GM19035 (cell line): ENCODE results near the gene CD226.
"Not testable (repeated sequence)": the region's sequence is repeated elsewhere in the genome, so short reads cannot be mapped to it uniquely, and the experiment has no call there.

Source experiments
- ATAC-seq: cut with Tn5 transposase; IDR thresholded peaks from one replicate; pipeline ENCODE4 v1.9.1; 2021; ENCODE audit not compliant: unreplicated experiment

Gene CD226

DNA sequence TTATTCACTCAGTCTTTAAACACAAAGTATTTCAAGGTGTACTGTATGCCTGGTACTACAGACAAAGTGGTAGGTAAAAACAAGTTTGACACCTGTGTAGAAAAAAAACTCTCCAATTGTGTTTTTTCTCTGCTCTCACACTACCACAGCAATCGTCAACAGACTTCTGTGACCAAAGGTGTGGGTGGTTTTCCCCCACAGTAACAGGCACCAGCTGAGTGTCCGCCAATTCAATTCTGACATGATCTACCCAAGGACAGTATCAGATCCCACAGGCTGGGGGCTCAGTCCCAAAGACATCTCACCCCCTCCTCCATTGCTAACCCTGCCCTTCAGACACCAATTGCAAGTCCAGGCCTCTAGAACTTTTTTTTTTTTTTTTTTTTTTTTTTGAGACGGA lies 71.2 kb downstream of the CD226 start:
- ATAC-seq = no peak

DNA sequence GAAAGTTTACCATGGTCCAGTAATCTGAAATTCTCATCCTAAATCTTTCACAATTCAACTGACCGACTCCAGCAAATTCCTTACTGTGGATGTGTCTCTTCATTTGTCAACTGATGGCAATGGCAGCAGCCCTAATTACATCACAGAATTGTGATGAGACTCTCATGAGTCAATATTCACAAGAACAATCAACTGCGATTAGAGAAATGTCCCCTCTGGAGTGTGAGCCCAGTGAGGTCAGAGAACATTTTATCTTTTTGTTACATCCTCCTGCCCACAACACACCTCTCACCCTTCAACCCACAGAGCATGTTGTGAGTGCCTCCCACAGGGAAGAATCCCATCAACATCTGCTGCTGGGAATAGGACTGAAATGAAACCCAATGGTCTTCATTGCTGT lies 73.6 kb downstream of the CD226 start:
- no peak for ATAC-seq

DNA sequence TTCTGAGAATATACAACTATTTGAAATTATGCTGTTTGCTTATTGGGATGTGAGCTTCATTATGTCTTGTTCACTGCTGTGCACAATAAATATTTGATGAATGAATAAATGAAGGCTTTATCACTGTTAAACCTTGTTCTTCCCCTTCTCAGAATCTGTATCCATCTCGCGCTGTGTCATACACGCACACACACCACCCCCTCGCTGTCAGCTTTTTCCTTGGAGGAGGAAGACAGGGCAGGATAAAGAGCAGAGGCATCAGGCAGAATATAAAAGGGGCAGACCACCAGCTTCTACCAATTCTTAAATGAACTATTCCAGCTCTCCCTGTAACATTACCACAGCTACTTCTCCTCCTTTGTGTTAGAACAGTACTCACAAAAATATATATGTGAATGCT lies 75.0 kb downstream of the CD226 start:
- ATAC-seq = no peak

DNA sequence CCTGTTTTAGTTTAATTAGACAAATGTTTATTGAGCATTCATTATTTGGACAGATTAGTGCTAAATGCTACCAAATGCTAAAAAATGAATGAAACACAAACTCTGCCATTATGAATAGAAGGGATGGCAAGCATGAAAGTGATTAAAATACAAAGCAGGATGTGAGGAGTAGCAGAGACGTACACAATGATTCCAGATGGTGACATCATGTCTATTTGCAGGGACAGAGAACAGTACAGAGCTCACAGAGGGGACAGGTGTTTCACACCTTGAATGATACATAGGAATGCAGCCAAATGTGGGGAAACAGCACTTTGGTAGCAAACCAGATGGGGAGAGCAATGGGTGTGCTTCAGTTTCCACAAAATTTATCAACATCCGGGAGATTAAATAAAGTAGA lies 76.3 kb downstream of the CD226 start:
- ATAC-seq = no peak

DNA sequence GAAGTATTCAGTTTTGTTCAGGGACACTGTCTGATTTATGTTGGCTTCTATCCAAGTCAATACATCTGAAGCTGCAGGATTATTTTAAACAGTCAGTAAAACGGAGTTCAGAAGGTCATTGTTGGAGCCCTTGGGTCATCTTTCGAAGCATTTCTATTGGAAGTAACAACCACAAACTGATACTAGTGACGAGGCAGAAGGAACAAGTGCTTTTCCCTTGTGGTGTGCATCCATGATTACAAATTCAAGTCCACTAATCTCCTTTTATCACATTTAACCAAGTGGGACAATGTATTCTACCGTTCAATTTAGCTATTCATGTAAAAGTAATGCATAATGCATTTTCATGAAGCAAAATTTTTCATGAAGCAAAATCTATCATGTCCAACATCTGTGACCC lies 76.9 kb downstream of the CD226 start:
- no peak for ATAC-seq

DNA sequence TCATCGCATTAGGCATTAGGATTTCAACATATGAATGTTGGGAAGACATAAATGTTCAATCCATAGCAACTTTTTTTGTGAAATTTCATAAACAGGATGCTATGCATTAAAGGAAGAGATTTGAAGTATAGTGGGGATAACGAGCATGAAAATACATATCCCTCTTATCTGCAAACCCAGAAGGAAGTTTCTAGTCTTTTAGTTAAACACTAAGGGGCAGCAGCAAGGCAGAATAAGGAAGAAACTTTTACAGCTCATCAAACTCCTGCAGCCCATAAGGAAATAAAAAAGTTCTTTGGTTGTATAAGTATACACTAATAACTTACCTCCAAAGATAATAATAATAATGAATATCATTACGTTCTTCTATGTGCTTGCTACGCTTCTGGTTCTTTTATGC lies 81.5 kb downstream of the CD226 start:
- no peak for ATAC-seq

DNA sequence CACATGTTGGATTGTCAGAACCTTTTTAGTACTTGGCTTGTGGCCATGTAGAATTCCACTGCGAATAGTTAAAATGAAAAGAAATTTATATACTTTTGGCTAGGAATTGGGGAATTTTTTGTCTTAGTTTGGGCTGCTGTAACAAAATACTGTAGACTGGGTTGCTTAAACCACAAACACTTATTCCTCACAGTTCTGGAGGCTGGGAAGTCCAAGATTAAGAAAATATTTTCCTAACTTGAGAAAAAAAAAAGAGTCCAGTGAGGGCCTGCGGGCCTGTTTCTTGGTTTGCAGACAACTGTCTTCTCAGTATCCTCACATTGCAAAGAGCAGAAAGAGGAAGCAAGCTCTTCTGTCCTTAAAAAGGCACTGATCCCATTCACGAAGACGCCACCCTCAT lies 81.9 kb downstream of the CD226 start:
- no peak for ATAC-seq

DNA sequence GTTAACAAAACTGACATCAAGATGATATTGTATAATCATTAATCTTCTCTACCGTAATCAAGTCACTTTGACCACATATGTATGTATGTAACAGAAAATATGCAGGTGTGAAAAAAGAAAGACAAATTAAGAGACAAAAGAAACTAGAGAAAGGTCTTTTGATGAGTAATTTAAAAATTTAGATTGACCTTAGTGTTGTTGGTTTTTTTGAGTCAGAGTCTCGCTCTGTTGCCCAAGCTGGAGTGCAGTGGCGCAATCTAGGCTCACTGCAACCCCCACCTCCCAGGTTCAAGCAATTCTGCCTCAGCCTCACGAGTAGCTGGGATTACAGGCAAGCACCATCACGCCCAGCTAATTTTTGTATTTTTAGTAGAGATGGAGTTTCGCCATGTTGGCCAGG lies 82.9 kb downstream of the CD226 start:
- not testable (repeated sequence) for ATAC-seq

DNA sequence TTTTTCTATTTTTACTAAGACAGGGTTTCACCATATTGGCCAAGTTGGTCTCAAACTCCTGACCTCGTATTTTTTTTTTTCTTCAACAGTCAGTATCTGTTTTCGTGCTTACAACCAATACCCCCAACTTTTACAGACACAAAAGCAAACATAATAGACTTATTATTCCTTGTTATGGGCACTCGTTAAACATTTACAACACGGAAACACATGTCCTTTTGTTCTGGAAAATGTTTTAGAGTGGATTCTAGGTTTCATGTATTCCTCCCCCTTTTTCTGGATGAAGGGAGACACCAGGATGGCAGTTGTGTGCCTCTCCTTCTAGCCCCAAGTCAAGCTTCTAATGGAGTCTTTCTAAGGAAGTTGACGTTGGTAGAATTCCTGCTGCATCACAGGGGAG lies 88.8 kb downstream of the CD226 start:
- ATAC-seq = no peak

DNA sequence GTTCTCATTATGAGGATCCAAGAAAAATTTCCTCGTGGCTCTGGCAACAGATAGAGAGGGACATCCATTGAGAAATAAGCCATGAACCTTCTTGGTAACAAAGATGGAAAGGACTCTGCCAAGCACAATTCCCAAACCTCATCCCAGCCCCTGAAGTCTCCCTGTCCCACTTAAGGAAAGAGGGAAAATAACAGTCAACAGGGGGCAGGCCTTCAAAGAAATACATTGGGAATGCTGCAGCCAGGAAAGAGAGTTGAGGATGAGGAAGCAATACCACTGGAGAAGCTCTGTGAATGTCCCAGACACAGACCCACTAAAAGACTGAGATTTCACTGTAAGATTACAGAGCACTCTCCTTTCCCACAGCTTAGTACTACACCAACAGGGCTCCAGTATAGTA lies 93.2 kb downstream of the CD226 start:
- no peak for ATAC-seq

DNA sequence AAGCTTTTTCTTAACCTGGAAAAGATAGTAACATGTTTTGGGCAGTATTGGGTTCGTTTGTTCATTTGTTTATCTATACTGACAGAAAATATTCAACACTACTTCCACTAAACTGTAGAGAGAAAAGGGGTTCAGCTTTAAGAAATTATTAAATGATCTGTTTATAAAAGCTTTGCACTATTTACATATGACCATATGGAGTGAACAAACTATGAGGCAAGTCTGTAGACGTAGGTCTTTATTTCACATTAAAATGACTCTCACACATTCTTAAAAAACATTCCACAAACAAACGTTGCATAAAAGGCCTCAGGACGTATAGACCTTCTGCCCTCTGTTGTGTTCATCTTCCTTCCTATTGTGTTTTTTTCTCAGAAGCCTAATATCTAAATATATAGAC lies 94.6 kb downstream of the CD226 start:
- no peak for ATAC-seq

DNA sequence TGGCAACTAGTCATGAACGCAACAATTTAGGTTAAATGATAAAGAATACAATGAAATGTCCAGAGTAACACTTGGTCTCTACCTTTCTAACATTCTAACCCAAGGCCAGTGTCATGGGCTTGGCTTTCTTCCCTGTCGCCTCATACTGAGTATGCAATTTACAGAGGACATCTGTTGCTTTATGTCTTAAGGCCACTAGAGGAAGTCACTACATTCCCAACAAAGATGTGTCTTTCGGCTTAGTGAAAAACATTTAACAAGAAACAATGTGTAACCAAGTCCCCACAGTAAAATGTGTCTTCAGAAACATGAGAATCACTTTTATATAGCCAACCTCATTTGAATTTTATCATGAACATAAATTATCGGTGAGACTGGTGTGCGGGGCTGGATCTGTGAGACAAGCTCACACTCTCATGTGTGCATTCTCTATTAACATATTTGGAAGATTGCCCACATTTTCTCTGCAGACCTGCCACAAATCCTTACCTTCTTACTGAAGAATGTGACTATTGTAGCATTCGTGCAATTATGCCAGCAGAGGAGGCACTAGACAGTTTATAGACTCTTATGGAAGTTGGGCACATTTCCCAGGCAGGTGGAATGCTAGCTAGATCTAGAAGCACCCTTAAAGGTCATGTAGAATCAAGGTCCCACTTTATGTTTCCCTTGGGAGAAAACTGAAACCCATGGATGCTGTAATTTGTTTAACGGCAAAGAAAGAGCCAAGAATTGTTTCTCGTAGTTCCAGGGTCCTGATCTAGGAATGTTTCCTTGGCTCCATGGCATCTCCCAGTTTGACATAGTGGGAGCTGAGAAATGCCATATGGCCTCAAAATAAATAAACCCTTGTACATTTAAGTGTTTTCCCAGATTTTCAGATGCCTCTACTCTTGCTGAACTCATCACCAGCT lies 101.8 kb downstream of the CD226 start:
- ATAC-seq = no peak

DNA sequence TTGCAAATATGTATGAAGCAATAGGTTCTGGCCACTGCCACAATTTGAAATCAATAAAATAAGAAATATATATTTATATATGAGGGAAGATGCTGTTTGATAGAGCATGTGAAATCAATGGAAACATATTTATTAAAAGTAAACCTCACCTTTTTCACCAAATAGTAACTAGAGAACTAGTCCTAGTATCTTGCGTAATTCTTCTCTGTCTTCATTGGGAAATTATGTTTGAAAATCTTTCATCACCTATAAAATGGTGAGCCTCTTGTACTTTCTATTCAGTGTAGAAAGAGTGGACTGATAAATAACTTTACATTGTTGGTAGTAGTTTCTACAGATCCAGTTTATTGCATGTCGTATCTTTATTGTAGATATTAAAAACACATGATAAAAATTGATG lies 103.0 kb downstream of the CD226 start:
- no peak for ATAC-seq

DNA sequence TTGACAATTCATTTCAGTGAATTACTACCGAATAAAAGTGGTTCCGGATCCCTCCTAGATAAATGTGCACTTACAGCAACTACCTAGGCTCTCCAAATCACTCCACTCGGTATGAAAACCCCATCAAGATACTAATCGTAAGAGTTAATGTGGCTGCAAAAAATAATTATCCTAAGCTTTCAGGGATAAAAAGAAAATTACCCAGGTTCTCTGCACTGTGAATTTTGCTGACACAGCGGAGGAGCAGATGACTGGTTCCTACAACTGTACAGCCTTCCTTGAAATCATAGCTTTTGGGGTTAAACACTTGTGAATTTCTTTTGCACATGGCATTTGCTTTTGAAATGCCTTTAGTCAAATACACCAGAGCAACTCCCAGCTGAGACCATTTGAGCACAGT lies 104.7 kb downstream of the CD226 start:
- ATAC-seq = no peak

DNA sequence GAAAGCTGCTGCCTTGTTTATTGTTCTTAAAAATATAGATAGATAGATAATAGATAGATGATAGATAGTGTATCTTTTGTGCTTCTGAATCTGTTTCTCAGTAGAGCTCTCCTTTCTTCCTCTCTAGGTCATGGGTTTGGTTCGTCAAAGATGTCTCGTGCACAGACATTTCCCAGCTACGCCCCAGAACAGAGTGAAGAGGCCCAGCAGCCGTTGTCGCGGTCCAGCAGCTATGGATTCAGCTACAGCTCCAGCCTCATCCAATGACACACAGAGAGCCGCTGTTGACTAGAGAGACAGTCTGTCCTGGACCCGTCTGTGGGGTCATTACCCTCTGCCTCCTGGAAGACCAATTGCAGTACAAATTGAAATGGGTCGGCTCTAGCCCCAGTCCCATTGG lies 106.6 kb downstream of the CD226 start:
- no peak for ATAC-seq

DNA sequence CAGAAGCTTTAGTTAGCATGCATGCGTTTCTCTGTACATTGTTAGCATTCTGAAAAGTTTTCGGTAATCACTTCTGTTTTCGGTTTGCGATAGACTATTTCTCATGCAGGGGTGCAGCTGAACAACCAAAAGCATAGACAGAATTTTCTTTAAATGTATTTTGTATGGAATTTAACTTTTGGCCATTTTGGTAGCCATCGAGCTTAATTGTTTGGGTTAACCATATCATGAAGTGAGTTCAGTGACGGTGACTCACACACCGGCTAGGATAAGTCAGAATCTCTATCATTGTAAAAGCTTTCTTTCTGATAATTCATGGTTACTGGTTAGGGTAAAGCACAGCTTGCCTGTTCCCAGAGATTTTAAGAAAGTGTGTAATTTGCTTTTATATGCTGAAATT lies 107.2 kb downstream of the CD226 start:
- ATAC-seq = no peak

DNA sequence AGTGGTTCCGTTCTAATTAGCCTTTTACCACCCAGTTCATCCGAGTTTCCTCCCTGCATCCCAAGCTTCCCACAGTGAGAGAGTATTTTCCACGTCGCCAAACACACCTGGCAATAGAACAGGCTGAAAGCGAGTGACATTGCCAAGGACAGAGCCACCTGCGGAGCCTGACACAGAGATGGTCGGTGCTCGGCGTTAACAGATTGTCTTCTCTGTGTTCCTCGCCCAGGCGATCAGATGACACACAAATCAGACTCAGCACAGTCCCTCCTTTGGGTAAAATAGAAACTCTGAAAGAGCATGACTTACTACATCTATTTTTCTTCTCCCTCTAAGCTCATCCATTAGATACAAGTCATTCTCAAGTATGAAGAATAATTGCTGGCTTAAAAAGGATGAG lies 107.7 kb downstream of the CD226 start:
- ATAC-seq = no peak

DNA sequence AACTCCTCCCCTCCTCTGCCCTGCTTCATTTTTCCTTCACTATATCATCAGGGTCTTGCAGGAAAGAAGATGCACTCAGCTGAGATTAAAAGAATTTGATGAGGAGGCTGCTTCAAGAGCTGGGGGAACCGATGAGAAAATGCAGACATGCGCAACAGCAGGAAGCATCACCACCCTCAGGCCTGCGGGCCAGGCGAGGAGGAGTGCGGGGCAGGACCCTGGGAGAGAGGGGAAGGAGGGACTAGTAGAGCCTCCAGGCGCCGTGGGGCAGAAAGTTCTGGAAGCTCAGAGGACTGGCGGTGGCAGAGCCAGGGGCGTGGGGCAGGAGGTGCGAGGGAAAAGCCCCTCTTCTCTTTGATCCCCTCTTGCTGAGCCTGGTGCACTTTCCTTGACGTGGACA lies 108.2 kb downstream of the CD226 start:
- ATAC-seq = no peak

DNA sequence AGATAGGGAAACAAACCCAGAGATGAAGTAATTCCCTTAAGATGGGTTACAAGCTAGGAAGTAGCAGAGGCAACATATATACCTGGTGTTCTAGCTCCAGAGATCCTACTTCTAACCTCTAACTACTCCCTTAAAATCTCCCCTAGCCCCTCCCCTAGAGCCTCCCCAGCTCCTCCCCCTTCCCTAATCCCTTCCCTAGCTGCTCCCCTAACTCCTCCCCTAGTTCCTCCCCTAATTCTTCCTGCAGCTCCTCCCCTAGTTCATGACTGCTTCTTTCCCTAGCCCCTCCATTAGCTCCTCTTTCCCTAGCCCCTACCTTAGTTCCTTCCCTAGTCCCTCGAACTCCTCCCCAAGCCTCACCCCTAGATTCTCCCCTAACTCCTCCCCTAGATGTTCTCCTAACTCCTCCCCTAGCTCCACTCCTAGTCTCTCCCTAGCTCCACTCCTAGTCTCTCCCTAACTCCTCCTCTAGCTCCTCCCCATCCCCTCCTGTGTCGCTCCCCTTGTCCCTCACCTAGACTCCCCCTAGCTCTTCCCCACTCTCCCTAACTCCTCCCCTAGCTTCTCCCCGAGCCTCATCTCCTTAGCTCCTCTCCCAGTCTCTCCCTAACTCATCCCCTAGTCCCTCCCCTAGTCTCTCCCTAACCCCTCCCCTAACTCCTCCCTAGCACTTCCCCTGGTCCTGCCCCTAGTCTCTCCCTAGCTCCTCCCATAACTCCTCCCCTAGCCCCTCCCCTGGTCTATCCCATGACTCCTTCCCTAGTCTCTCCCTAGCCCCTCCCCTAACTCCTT lies 108.9 kb downstream of the CD226 start:
- ATAC-seq = no peak

DNA sequence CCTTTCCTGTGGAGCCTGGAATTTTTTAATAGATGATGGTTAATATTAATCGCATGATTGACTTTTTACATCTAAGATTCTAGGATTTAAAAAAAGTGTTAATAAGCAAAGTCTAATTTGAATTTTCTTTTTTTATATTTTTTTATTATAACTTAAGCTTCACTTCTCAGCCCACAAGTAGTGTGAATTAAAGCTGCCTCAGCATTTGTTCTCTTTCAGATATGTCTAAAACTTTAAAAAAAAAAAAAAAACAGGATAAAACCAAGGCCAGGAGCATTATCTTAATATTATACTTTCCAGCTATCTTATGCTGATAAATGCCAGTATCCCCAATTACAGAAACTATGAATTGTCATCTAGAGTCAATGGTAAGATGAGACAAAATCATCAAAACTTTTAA lies 109.7 kb downstream of the CD226 start:
- ATAC-seq = no peak

DNA sequence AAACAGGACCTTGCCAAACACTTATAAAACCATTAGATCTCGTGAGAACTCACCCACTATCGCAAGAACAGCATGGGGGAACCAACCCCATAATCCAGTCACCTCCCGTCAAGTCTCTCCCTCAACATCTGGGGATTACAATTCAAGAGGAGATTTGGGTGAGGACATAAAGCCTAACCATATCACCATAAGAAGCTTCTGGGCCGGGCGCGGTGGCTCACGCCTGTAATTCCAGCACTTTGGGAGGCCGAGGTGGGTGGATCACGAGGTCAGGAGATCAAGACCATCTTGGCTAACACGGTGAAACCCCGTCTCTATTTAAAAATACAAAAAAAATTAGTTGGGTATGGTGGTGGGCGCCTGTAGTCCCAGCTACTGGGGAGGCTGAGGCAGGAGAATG lies 112.7 kb downstream of the CD226 start:
- ATAC-seq = not testable (repeated sequence)

DNA sequence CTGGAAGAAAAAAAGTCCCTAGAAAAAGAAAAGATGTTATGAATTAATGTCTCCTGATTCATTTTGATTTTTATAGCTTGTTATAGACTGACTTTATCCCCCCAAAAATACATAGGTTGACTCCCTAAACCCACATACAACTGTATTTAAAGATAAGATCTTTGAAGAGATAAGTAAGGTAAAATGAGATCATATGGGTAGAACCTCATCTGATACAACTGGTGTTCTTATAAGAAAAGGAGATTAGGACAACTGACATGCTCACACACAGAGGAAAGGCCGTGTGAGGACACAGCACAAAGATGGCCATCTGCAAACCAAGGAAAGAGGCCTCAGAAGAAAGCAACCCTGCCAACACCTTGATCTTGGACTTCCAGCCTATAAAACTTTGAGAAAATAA lies 117.5 kb downstream of the CD226 start:
- ATAC-seq = no peak
